SK-N-SH (cell line): ENCODE results near the gene NYNRIN. TPM values are rescaled to one million over a fixed set of nuclear protein-coding genes. Genes with fewer than 3 reads are reported as not detected.

Source experiments
- CHD2 ChIP-seq: fragments of 150-350 bp; IDR thresholded peaks from 2 replicates; pipeline ENCODE4 v1.6.1; 2018; ENCODE audit warnings: low read length; ENCODE audit not compliant: partially characterized antibody
- ELF1 ChIP-seq: IDR thresholded peaks from 2 replicates; pipeline ENCODE4 v1.4.0; 2012
- EP300 ChIP-seq, 2 experiments: IDR thresholded peaks; 2 replicates each; pipeline versions ENCODE4 v1.4.0 to v1.6.1; 2012; ENCODE audit warnings: borderline replicate concordance in 1 of 2, low read depth in 1 of 2, low read length in 1 of 2
- FOXJ3 ChIP-seq: sonication (generic); formaldehyde crosslinking; IDR thresholded peaks from 2 replicates; pipeline ENCODE4 v1.5.1; 2020; ENCODE audit warnings: mild to moderate bottlenecking, missing genetic modification reagents
- FOXM1 ChIP-seq: IDR thresholded peaks from 2 replicates; pipeline ENCODE4 v1.4.0; 2012; ENCODE audit warnings: low read depth, mild to moderate bottlenecking
- GATA2 ChIP-seq: sonication (generic); formaldehyde crosslinking; IDR thresholded peaks from 2 replicates; pipeline ENCODE4 v1.5.0; 2020; ENCODE audit warnings: mild to moderate bottlenecking, missing genetic modification reagents
- JUND ChIP-seq: IDR thresholded peaks from 2 replicates; pipeline ENCODE4 v1.4.0; 2012
- MXI1 ChIP-seq: IDR thresholded peaks from 2 replicates; pipeline ENCODE4 v1.6.1; 2012; ENCODE audit warnings: mild to moderate bottlenecking, low read depth, low read length, improper control_type of control experiment
- RAD21 ChIP-seq: IDR thresholded peaks from 2 replicates; pipeline ENCODE4 v1.6.1; 2012; ENCODE audit warnings: mild to moderate bottlenecking, low read length
- RXRA ChIP-seq: IDR thresholded peaks from 2 replicates; pipeline ENCODE4 v1.4.0; 2012; ENCODE audit warnings: low read depth, mild to moderate bottlenecking, borderline replicate concordance
- SIN3A ChIP-seq: IDR thresholded peaks from 2 replicates; pipeline ENCODE4 v1.6.1; 2012; ENCODE audit warnings: low read depth, mild to moderate bottlenecking, low read length, moderate library complexity, borderline replicate concordance
- TEAD4 ChIP-seq: IDR thresholded peaks from 2 replicates; pipeline ENCODE4 v1.4.0; 2012; ENCODE audit warnings: mild to moderate bottlenecking, borderline replicate concordance; ENCODE audit not compliant: insufficient read depth
- USF2 ChIP-seq: fragments of 150-350 bp; IDR thresholded peaks from 2 replicates; pipeline ENCODE4 v1.6.1; 2017; ENCODE audit warnings: antibody characterized with exemption, low read length, low read depth, borderline replicate concordance
- polyA plus RNA-seq, 3 experiments: library from polyadenylated mRNA; depleted of rRNA; stranded (reverse); fragments of >200 nt; gene quantifications; 2 replicates each; pipeline ENCODE4 v1.2.3, GENCODE V29; 2012
- TF ChIP-seq, protein P1 (sequence below): IDR thresholded peaks from 2 replicates; pipeline ENCODE4; 2012
- TF ChIP-seq, protein P2 (sequence below): IDR thresholded peaks from 2 replicates; pipeline ENCODE4 v1.4.0; 2012; ENCODE audit warnings: low read depth, borderline replicate concordance
- TF ChIP-seq, protein P3 (sequence below): IDR thresholded peaks from 2 replicates; pipeline ENCODE4 v1.4.0; 2012; ENCODE audit warnings: low read depth, borderline replicate concordance

NYNRIN gene
- polyA plus RNA-seq, 1 of the 3 experiments (the other 2 are of a cell fraction): 4.8 TPM

DNA sequence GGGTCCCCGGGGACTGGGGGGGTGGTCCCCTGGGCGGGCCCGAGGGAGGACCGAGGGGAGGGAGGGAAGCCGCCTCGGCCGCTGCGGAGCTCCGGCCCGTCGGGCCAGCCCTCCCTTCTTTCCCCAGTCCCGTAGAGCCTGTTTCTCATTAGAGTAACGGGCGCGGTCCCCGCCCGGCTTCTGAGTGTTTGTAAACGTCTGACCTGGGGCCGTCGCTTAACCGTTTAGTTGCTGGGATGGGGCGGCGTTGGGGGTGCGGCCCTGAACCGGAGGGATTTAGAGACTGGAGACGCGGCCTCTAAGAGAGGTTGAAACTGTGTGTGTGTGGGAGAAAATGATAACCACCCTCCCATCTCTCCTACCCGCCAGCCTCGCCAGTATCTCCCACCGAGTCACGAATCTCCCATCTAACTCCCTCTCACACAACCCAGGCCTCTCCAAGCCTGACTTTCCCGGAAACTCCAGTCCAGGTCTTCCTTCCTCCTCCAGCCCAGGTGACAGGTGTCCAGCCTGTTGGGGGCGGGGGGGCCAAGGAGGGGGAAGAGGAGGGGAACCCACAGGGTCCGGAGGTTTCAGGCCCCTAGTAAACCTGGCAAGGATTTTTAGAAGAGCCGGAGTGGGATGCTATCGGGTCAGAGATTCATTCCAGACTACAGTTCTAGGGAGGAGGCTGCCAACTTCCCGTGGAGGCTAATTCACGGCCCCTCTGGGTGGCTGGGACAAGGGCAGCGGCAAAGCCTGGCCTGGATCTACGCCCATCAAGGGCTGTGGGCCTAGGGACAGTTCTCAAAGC, 31.9 kb upstream of the NYNRIN start (continued):
- TF ChIP-seq USF2 (no peak), JUND (peak; percentile 40; the same call in 1 of the 2 replicates), RAD21 (no peak; the same call in 1 of the 2 replicates), SIN3A (0 out of 2 replicates have a peak, but pooled peaks have one; percentile 57), FOXJ3 (no peak), FOXM1 (0 out of 2 replicates have a peak, but pooled peaks have one; percentile 28), RXRA (no peak; the same call in 1 of the 2 replicates), CHD2 (peak; percentile 17), EP300 (IDR thresholded peaks at IDR 0.05; ENCODE audit: borderline replicate concordance in 1 of 2, low read depth in 1 of 2, low read length in 1 of 2) (peak; percentile 53 to 62; a peak in 2 of 4 replicates), MXI1 (0 out of 2 replicates have a peak, but pooled peaks have one; percentile 11), ELF1 (no peak), GATA2 (no peak), TEAD4 (no peak)
- TF ChIP-seq, protein P1, sequence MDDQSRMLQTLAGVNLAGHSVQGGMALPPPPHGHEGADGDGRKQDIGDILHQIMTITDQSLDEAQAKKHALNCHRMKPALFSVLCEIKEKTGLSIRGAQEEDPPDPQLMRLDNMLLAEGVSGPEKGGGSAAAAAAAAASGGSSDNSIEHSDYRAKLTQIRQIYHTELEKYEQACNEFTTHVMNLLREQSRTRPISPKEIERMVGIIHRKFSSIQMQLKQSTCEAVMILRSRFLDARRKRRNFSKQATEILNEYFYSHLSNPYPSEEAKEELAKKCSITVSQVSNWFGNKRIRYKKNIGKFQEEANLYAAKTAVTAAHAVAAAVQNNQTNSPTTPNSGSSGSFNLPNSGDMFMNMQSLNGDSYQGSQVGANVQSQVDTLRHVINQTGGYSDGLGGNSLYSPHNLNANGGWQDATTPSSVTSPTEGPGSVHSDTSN: no peak
- TF ChIP-seq, protein P2, sequence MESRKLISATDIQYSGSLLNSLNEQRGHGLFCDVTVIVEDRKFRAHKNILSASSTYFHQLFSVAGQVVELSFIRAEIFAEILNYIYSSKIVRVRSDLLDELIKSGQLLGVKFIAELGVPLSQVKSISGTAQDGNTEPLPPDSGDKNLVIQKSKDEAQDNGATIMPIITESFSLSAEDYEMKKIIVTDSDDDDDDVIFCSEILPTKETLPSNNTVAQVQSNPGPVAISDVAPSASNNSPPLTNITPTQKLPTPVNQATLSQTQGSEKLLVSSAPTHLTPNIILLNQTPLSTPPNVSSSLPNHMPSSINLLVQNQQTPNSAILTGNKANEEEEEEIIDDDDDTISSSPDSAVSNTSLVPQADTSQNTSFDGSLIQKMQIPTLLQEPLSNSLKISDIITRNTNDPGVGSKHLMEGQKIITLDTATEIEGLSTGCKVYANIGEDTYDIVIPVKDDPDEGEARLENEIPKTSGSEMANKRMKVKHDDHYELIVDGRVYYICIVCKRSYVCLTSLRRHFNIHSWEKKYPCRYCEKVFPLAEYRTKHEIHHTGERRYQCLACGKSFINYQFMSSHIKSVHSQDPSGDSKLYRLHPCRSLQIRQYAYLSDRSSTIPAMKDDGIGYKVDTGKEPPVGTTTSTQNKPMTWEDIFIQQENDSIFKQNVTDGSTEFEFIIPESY: no peak
- TF ChIP-seq, protein P3, sequence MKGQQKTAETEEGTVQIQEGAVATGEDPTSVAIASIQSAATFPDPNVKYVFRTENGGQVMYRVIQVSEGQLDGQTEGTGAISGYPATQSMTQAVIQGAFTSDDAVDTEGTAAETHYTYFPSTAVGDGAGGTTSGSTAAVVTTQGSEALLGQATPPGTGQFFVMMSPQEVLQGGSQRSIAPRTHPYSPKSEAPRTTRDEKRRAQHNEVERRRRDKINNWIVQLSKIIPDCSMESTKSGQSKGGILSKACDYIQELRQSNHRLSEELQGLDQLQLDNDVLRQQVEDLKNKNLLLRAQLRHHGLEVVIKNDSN: 0 out of 2 replicates have a peak, but pooled peaks have one; percentile 31
